Measurements from ENCODE around the gene KICS2.

GRCh38 chr12:64222009-64222765 is at the start of gene KICS2:
- TF ChIP-seq POLR2A (IDR thresholded peaks at IDR 0.05), result peak; percentile 93
- peak in 1 of 3 donors; percentile 11 for TF ChIP-seq CTCF (IDR thresholded peaks at IDR 0.05)
- TF ChIP-seq POLR2AphosphoS5 (IDR thresholded peaks at IDR 0.05), result peak; percentile 93 to 96 (median 95)
